Activated naive CD4-positive, alpha-beta T cell treated with anti-CD3 and anti-CD28 coated beads, Interleukin-2, amount 10 ng/mL, durations not matched to agents 7 days and 5 days (primary cell): Measurements from ENCODE around the gene IGF2R.

ENCODE experiments used
- CTCF ChIA-PET: fragments of 350-600 bp; sonication (Branson Sonifier 250); formaldehyde crosslinking; loops from one replicate; lab custom pipeline; 2021; ENCODE audit warnings: antibody characterized with exemption; lab: Charles Lee
- DNase-seq: peaks from one replicate; pipeline ENCODE4 v3.0.0-alpha.2; 2020
- H3K27ac Mint-ChIP-seq: one replicate; pipeline ENCODE4 v1.8.0; 2021; ENCODE audit warnings: mild to moderate bottlenecking, moderate library complexity, mixed read lengths
- H3K27me3 Mint-ChIP-seq: one replicate; pipeline ENCODE4 v1.8.0; 2021; ENCODE audit warnings: mild to moderate bottlenecking, mixed read lengths
- H3K36me3 Mint-ChIP-seq: one replicate; pipeline ENCODE4 v1.8.0; 2021; ENCODE audit warnings: mixed read lengths
- H3K4me1 Mint-ChIP-seq: one replicate; pipeline ENCODE4 v1.8.0; 2021; ENCODE audit warnings: mixed read lengths
- H3K4me3 Mint-ChIP-seq: one replicate; pipeline ENCODE4 v1.8.0; 2021; ENCODE audit warnings: mild to moderate bottlenecking, moderate library complexity, mixed read lengths
- H3K9me3 Mint-ChIP-seq: one replicate; pipeline ENCODE4 v1.8.0; 2021; ENCODE audit warnings: mixed read lengths

The IGF2R gene

DNA sequence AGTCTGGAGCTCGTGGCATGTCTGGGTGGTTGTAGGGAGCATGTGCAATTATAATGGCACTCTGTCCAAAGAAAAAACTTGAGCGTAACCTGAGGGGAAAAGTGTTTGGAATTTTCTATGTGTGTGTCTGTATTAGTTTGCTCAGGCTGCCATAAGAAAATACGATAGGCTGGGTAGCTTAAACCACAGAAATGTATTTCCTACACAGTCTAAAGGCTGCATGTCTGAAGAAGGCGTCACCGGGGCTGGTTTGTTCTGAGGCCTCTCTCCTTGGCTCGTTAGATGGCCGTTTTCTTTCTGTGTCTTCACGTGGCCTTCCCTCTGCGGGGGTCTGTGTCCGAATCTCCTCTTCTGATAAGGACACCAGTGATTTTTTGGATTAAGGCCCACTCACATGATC is 59.0 kb downstream of the IGF2R start:
- Mint-ChIP-seq H3K36me3 (peaks cover 50% of the 10 kb centered on the region), H3K27ac (peak overlapping the region; percentile 81), H3K4me1 (peaks cover 14% of the 10 kb centered on the region), H3K27me3 (no peaks in the 10 kb centered on the region), H3K4me3 (no peak overlapping the region), H3K9me3 (no peaks in the 10 kb centered on the region)
- DNase-seq, result no peak
- CTCF ChIA-PET, result interaction anchor here (0.7 to 1.7 kb wide), 3 partner anchors 14 to 71 kb away, joined by 3 to 5 read pairs (median 4); no protein-coding TSS in a partner anchor

DNA sequence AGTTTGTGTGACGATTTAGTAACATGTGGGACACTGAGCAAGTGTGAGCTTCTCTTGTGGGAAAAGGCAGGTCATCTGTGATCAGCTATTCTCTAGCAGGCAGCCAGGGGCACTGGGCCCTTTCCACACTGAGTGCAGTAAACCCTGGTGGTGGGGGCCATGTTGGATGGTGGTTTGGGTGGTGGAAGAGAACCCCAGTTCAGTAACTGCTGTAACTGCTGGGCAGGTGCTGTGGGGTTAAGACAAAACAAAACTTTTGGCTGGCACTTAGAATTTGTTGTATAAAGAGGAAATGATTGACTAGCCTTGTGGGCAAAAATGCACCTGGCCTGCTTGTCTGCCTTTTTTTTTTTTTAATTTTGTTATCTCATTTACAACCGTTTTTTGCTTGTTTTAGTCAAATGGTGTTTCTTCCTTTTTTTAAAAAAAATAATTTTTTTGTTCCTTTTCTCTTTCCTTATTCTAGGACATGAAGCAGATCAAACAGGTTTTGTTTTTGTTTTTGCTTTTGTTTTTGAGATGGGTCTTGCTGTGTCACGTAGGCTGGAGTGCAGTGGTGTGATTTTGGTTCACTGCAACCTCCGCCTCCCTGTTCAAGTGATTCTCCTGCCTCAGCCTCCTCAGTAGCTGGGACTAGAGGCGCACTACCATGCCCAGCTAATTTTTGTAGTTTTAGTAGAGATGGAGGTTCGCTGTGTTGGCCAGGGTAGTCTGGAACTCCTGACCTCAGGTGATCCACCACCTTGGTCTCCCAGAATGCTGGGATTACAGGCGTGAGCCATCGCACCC is 59.8 kb downstream of the IGF2R start:
- H3K4me1 Mint-ChIP-seq, result peaks cover 14% of the 10 kb centered on the region
- no peak overlapping the region for H3K4me3 Mint-ChIP-seq
- H3K9me3 Mint-ChIP-seq, result no peaks in the 10 kb centered on the region
- CTCF ChIA-PET, result interaction anchor here (0.7 to 1.7 kb wide), 3 partner anchors 13 to 70 kb away, joined by 3 to 5 read pairs (median 4); no protein-coding TSS in a partner anchor
- H3K36me3 Mint-ChIP-seq, result peaks cover 58% of the 10 kb centered on the region
- no peaks in the 10 kb centered on the region for H3K27me3 Mint-ChIP-seq
- peak; percentile 55 for DNase-seq
- peak overlapping the region; percentile 81 for H3K27ac Mint-ChIP-seq

DNA sequence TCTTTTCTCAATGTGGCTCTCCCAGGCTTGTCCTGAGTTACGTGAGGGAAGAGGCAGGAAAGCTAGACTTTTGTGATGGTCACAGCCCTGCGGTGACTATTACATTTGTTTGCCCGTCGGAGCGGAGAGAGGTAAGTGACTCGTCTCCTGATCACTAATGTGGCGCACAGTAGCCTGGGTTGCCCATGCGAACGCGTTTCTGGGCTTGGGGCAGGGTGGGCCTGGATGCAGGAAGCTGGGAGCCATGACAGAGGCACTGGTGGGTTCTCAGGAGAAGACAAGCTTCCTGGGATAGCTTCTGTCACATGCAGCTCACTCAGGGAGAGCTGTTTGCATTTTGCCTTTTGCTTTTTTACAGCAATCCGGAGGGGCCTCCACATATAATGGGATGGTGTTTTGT is 60.6 kb downstream of the IGF2R start:
- CTCF ChIA-PET, result interaction anchor here (1.7 kb wide), 1 partner anchor 61 kb away, joined by 5 read pairs; no protein-coding TSS in a partner anchor
- no peak for DNase-seq
- no peaks in the 10 kb centered on the region for H3K9me3 Mint-ChIP-seq

DNA sequence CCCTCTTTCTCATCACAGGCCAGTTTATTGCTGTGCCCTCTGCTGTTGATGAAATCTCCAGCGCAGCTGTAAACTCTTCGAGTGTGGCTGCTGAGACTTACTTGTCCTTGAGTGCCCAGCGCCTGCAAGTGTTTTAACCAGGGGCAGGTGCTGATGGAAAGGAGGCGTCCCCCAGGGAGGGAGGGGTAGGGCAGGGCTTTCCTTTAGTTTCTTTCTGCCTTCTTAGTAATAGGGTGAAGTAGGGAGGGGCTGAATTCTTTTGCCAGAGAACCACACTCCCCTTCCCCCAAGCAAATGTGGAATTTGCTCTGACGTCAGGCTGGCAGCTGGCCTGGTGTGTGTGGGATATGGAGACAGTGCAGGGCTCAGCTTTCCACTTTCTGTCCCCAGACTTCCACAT is 61.2 kb downstream of the IGF2R start:
- DNase-seq, result no peak
- Mint-ChIP-seq H3K27me3 (no peaks in the 10 kb centered on the region), H3K9me3 (no peaks in the 10 kb centered on the region), H3K36me3 (peaks cover 65% of the 10 kb centered on the region), H3K4me3 (no peak overlapping the region), H3K4me1 (peaks cover 14% of the 10 kb centered on the region), H3K27ac (no peak overlapping the region)
- CTCF ChIA-PET, result no interaction called here

More for the DNA sequence above, 60.6 kb downstream of the IGF2R start:
- H3K27ac Mint-ChIP-seq, result no peak overlapping the region
- H3K27me3 Mint-ChIP-seq, result no peaks in the 10 kb centered on the region
- peaks cover 64% of the 10 kb centered on the region for H3K36me3 Mint-ChIP-seq
- H3K4me3 Mint-ChIP-seq, result no peak overlapping the region
- peaks cover 14% of the 10 kb centered on the region for H3K4me1 Mint-ChIP-seq

DNA sequence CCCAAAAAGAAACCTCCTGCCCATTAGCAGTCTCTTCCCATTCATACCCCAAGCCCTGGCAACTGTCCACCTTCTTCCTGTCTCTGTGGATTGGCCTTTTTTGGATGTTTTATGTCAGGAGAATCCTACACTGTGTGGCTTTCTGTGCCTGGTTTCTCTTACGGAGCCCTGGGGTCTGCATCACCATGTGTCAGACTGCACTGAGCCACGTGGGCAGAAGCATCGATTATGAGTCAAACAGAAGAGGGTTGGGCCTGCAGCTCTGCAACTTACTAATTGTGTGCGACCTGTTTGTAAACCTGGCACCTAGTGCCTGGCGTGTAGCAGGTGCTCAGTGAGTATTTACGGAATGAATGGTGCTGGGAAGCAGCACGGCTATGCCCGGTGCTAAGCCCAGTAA is 62.6 kb downstream of the IGF2R start:
- CTCF ChIA-PET, result no interaction called here

DNA sequence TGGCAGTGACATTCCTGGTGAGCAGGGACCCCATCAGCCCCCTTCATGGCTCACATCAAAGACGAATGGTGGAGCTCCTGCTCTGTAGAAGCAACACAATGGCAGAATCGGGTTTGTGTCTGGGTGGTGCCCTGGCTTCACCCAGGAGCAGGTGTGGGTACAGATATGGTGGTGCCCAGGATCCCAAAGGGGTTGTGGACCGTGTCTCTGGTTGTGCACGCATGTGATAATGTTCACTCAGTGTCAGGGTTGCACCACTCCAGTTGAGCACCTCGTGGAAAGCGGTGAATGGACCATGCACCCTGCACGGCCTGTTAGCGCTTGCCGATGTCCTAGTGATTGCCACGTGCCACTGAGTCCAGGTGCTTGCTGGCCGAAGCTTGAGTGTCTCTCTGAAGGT is 63.0 kb downstream of the IGF2R start:
- no peak for DNase-seq
- Mint-ChIP-seq H3K4me3 (no peak overlapping the region), H3K27me3 (no peaks in the 10 kb centered on the region), H3K4me1 (peaks cover 14% of the 10 kb centered on the region), H3K27ac (peak overlapping the region; percentile 71), H3K9me3 (no peaks in the 10 kb centered on the region), H3K36me3 (peaks cover 75% of the 10 kb centered on the region)
- CTCF ChIA-PET, result no interaction called here

More for the DNA sequence above, 62.6 kb downstream of the IGF2R start:
- H3K9me3 Mint-ChIP-seq, result no peaks in the 10 kb centered on the region
- H3K4me1 Mint-ChIP-seq, result peaks cover 14% of the 10 kb centered on the region
- no peak for DNase-seq
- no peaks in the 10 kb centered on the region for H3K27me3 Mint-ChIP-seq
- no peak overlapping the region for H3K4me3 Mint-ChIP-seq
- no peak overlapping the region for H3K27ac Mint-ChIP-seq
- peaks cover 72% of the 10 kb centered on the region for H3K36me3 Mint-ChIP-seq

DNA sequence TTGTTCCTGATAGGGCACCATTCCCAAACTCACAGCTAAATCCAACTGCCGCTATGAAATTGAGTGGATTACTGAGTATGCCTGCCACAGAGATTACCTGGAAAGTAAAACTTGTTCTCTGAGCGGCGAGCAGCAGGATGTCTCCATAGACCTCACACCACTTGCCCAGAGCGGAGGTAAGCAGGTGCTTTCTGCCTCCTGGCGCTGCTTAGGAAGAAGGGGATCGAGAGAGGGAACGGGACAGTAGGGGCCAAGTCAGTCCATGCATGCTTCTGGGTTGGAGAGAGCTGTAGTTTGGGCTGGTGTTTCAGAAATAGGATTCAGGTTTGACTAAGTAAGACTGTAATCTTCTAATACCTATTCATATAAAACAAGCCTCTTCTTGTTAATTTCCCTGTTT is 63.7 kb downstream of the IGF2R start:
- Mint-ChIP-seq H3K27me3 (no peaks in the 10 kb centered on the region), H3K9me3 (no peaks in the 10 kb centered on the region), H3K27ac (peak overlapping the region; percentile 2), H3K4me1 (peaks cover 14% of the 10 kb centered on the region), H3K4me3 (no peak overlapping the region), H3K36me3 (peaks cover 76% of the 10 kb centered on the region)
- CTCF ChIA-PET, result no interaction called here
- no peak for DNase-seq

DNA sequence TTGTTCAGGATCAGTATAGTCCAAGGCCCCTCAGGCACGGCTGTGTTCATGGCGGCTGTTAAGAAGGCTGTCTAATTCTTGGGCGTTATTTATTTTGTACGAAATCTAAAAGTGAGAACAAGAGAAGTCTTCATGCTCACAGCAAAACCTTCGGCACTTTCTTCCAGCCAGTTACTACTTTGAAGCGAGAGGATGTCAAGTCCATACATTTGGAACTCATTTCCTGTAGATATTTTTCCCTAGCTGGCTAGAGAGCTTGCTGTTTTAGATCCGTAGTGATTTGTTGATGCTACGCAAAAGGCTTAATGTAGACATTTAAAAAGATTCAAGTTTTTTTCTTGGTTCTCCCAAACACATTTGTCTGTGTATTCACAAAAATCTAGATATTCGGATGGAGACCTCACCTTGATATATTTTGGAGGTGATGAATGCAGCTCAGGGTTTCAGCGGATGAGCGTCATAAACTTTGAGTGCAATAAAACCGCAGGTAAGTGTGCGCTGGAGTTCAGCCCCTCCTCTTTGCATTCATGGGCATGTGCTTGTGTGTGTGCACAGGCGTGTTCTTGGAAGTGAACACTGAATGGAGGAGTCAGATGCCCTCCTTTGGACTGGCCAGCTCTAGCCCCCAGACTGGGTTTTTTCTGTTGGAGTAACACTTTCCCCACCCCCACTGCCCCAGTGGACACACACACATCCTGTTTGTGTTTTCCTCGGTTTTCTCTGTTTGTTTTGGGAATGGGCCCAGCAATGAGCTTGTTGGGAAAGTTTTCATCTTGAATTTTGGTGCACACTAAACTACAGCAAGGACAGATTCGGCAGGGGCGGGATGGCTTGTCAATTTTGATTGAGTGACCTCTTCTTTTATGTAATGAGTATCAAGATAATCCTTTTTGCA is 65.4 kb downstream of the IGF2R start:
- CTCF ChIA-PET, result no interaction called here
- DNase-seq, result no peak
- H3K27me3 Mint-ChIP-seq, result no peaks in the 10 kb centered on the region
- H3K9me3 Mint-ChIP-seq, result no peaks in the 10 kb centered on the region
- H3K4me3 Mint-ChIP-seq, result no peak overlapping the region
- H3K27ac Mint-ChIP-seq, result no peak overlapping the region
- H3K36me3 Mint-ChIP-seq, result peaks cover 71% of the 10 kb centered on the region
- H3K4me1 Mint-ChIP-seq, result peaks cover 12% of the 10 kb centered on the region

DNA sequence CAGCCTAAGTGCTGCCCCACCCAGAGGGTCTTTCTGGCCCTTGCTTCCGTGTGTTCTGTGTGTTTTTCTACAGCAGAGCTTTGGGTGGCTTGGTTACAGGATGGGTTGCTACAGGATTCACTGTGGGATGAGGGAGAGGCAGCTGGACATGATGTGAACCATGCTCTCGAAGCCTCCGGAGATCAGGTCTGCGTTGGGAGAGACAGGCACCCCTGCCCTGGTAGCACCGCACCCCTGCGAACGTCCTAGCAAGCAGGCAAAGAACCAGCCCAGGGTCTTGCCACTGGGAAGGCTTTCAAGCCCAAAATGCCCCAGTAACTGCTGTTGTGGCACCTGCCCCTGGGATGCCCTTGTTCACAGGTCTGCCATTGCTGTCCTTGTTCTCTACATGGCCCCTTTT is 66.4 kb downstream of the IGF2R start:
- H3K27me3 Mint-ChIP-seq, result no peaks in the 10 kb centered on the region
- CTCF ChIA-PET, result no interaction called here
- no peak overlapping the region for H3K27ac Mint-ChIP-seq

DNA sequence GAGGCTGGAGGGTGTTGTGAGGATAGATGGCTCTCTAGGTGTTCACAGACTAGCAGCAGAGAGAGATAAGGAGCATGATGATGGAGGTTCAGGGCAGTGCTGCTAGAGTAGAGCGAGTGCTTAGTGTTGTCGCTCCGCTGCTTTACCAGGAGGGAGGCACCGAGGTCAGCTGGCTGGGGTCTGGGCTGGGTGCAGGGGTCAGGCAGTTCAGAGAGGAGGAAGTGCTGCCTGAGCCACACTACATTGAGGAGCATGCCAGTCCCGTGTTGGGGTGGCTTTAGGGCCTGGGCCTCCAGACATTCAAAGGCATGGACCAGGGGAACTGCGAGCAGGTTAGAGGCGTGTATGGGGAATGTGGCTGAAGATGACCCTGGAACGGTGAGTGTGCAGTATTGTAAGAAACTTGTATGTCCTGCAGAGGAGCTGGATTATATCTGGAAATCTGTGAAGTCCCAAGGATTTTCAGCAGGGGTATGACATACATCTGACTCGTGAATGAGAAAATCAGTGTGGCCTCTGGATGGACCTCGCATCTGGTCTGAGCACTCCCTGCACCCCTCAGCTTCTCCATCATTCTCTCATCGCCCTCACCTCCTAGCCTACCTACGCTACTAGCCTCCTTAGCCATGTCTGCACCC is 66.9 kb downstream of the IGF2R start:
- peaks cover 19% of the 10 kb centered on the region for H3K4me1 Mint-ChIP-seq
- H3K27ac Mint-ChIP-seq, result no peak overlapping the region
- DNase-seq, result no peak
- no peaks in the 10 kb centered on the region for H3K9me3 Mint-ChIP-seq
- H3K27me3 Mint-ChIP-seq, result no peaks in the 10 kb centered on the region
- CTCF ChIA-PET, result no interaction called here
- no peak overlapping the region for H3K4me3 Mint-ChIP-seq
- peaks cover 67% of the 10 kb centered on the region for H3K36me3 Mint-ChIP-seq

More for the DNA sequence above, 66.4 kb downstream of the IGF2R start:
- Mint-ChIP-seq H3K9me3 (no peaks in the 10 kb centered on the region), H3K4me3 (no peak overlapping the region), H3K36me3 (peaks cover 67% of the 10 kb centered on the region), H3K4me1 (peaks cover 18% of the 10 kb centered on the region)
- no peak for DNase-seq

DNA sequence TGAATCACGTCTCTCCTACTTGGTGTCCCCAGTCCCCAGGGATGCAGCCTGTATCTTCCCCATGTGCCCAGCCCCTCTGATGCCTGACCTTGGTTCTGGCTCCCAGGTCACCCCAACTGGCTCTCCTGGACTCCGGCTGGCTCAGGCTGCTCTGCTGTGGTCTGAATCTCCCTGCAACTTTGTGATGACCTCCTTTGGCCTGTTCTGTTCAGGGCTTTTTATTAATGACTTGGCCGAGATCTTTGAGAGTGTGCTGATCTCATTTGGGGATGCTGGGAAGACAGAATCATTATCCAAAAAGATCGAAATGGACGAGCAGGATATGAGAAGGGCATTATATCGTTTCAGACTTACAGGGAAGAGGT is 67.4 kb downstream of the IGF2R start:
- no peak for DNase-seq
- CTCF ChIA-PET, result no interaction called here
- Mint-ChIP-seq H3K27ac (no peak overlapping the region), H3K27me3 (no peaks in the 10 kb centered on the region), H3K4me1 (peaks cover 24% of the 10 kb centered on the region), H3K4me3 (no peak overlapping the region), H3K9me3 (no peaks in the 10 kb centered on the region), H3K36me3 (peaks cover 71% of the 10 kb centered on the region)

DNA sequence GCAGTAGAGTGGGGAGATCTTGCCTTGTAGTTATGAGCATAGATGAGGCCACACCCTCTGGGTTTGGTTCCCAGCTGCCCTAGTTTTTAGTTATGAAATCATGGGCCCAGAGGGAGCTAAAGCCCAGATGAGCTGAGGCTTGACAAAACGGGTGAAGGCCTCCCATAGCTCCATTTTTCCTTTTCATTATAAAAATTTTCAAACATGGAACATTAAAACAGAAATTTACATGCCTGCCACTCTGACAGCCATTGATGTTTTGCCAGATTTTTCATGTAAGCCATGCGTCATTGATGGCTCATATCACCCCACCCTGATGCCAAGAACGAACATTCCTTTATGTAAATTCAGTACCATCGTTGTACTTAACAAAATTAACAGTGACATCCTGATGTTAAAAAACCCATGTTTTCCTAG is 67.9 kb downstream of the IGF2R start:
- DNase-seq, result no peak
- H3K27me3 Mint-ChIP-seq, result no peaks in the 10 kb centered on the region
- H3K9me3 Mint-ChIP-seq, result no peaks in the 10 kb centered on the region
- CTCF ChIA-PET, result no interaction called here
- H3K4me1 Mint-ChIP-seq, result peaks cover 28% of the 10 kb centered on the region
- H3K4me3 Mint-ChIP-seq, result no peak overlapping the region
- no peak overlapping the region for H3K27ac Mint-ChIP-seq
- peaks cover 69% of the 10 kb centered on the region for H3K36me3 Mint-ChIP-seq

DNA sequence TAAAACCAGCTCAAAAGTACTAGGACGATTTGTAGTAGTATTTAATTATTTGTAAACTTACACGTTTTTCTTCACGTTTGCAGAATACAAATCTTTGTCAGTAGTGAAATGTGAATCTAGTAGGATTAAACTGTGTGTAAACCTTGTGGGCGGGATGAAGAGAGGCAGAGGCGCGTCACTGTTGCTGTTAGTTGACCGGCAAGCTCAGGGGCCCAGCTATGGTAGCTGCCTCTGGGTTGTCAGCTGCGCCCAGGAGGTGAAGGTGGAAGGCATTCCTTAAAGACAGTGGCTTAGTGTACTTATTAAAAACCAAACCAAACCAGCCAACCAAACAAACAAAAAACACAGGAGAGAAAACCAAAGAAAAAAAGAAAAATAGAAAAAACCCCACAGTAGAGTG is 69.6 kb downstream of the IGF2R start:
- H3K27ac Mint-ChIP-seq, result no peak overlapping the region
- H3K4me1 Mint-ChIP-seq, result peaks cover 34% of the 10 kb centered on the region
- no peak overlapping the region for H3K4me3 Mint-ChIP-seq
- H3K36me3 Mint-ChIP-seq, result peaks cover 70% of the 10 kb centered on the region
- no peaks in the 10 kb centered on the region for H3K9me3 Mint-ChIP-seq
- CTCF ChIA-PET, result no interaction called here
- DNase-seq, result no peak
- H3K27me3 Mint-ChIP-seq, result no peaks in the 10 kb centered on the region

DNA sequence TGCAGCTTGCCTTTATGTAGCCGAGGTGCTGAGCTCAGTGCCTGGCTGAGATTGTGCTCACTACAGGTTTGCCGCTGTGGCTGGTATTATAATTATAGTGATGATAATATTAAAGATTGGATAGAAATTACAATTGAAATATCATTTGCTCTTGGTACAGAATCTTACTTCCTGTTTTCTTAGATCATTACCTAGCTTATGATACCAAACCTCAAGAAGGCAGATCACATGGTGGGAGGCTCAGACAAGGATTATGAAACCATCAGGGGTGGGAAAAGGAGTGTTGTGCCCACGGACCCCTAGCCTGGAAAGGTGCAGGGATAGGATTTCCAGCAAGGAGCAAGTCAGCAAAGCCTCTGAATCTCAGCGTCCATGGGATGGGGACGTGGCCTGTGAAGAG is 70.6 kb downstream of the IGF2R start:
- Mint-ChIP-seq H3K4me3 (no peak overlapping the region), H3K9me3 (no peaks in the 10 kb centered on the region), H3K36me3 (peaks cover 66% of the 10 kb centered on the region), H3K4me1 (peaks cover 34% of the 10 kb centered on the region), H3K27ac (no peak overlapping the region), H3K27me3 (no peaks in the 10 kb centered on the region)
- no peak for DNase-seq
- CTCF ChIA-PET, result no interaction called here
